K562 (cell line): ENCODE results near the gene ALAS2. TPM values are rescaled to one million over a fixed set of nuclear protein-coding genes. Genes with fewer than 3 reads are reported as not detected.

ENCODE experiments used
- ATAC-seq: fragments of 200-7000 bp; cut with Tn5 transposase; 3 replicates; pipeline ENCODE4 v1.9.1; 2020; ENCODE audit warnings: moderate library complexity
- BruUV-seq: library from RNA; stranded (reverse); fragments of 400-500 nt; replicated peaks from 2 replicates; lab custom pipeline; 2021; lab: Mats Ljungman, UMichigan
- CTCF ChIA-PET: fragments of 300-600 bp; formaldehyde crosslinking; extraction: SDS; loops from one replicate; lab custom pipeline; 2021; ENCODE audit warnings: low intra/inter-chr PET ratio; lab: Yijun Ruan, JAX
- POLR2A ChIA-PET: fragments of 300-600, 350-650 bp; sonication (Branson Sonifier 250); formaldehyde crosslinking; extraction: SDS; loops from one replicate; lab custom pipeline; 2021; ENCODE audit warnings: antibody characterized with exemption, inconsistent platforms; lab: Yijun Ruan, JAX
- DNase-seq, 4 experiments: peaks; one replicate each; pipeline versions ENCODE4 v3.0.0 to v3.0.0-alpha.2; 2011 to 2018; ENCODE audit warnings: low spot score in 3 of 4, mixed read lengths in 3 of 4; ENCODE audit errors: extremely low read depth in 1 of 4
- FAIRE-seq: peaks from 2 replicates; lab custom pipeline; 2011; peaks lifted over from hg19 to GRCh38; lab: Jason Lieb, UNC
- H2AFZ ChIP-seq: 2 replicates; pipeline ENCODE4 v1.6.0; 2011; ENCODE audit warnings: low read depth, low read length, control low read depth, inconsistent platforms
- H3K27ac ChIP-seq: fragments of 200-600 bp; 3 replicates; pipeline ENCODE4 v1.8.0; 2011; ENCODE audit warnings: low read depth, mild to moderate bottlenecking, control low read depth, inconsistent platforms, low read length, moderate library complexity, mixed read lengths; ENCODE audit errors: extremely low read depth
- H3K27me3 ChIP-seq, 2 experiments: fragments of 300-600 bp in 1 of 2; 2 replicates in 1 of 2; 3 replicates in 1 of 2; pipeline versions ENCODE4 v1.6.0 to v1.8.0; 2011; ENCODE audit warnings: inconsistent platforms in 2 of 2, low read length in 2 of 2, mild to moderate bottlenecking in 1 of 2, mixed read lengths in 1 of 2, moderate library complexity in 1 of 2; ENCODE audit not compliant: control insufficient read depth in 2 of 2, insufficient read depth in 2 of 2
- H3K36me3 ChIP-seq: fragments of 300-600 bp; 3 replicates; pipeline ENCODE4 v1.8.0; 2011; ENCODE audit warnings: mild to moderate bottlenecking, low read length, inconsistent platforms; ENCODE audit not compliant: control insufficient read depth, insufficient read depth
- H3K4me1 ChIP-seq, 2 experiments: fragments of 200-600 bp in 1 of 2; replicated peaks in 1 of 2; 2 replicates in 1 of 2; 3 replicates in 1 of 2; pipeline versions ENCODE4 v1.5.1 to v1.8.0; 2011; ENCODE audit warnings: inconsistent platforms in 2 of 2, low read length in 2 of 2, mild to moderate bottlenecking in 1 of 2, mixed read lengths in 1 of 2, moderate library complexity in 1 of 2; ENCODE audit not compliant: control insufficient read depth in 2 of 2, insufficient read depth in 2 of 2
- H3K4me2 ChIP-seq: 2 replicates; pipeline ENCODE4 v1.6.1; 2011; ENCODE audit warnings: low read length, control low read depth, inconsistent platforms, mixed read lengths; ENCODE audit not compliant: insufficient read depth
- H3K4me3 ChIP-seq: fragments of 200-600 bp; sonication (generic), shearing (Covaris generic); 2 replicates; pipeline ENCODE4 v1.5.1; 2016; ENCODE audit warnings: control low read depth, inconsistent platforms
- H3K79me2 ChIP-seq: fragments of 200-600 bp; 3 replicates; pipeline ENCODE4 v1.8.0; 2011; ENCODE audit warnings: low read length, inconsistent platforms; ENCODE audit not compliant: control insufficient read depth, insufficient read depth
- H3K9ac ChIP-seq, 2 experiments: 2 replicates each; pipeline versions ENCODE4 v1.6.0 to v1.6.1; 2011; ENCODE audit warnings: low read depth in 2 of 2, low read length in 2 of 2, control low read depth in 1 of 2, inconsistent platforms in 1 of 2, mild to moderate bottlenecking in 1 of 2, mixed read lengths in 1 of 2; ENCODE audit not compliant: insufficient read depth in 1 of 2
- H3K9me1 ChIP-seq: one replicate; pipeline ENCODE4 v1.6.0; 2011; ENCODE audit warnings: inconsistent platforms, mild to moderate bottlenecking, low read length, moderate library complexity; ENCODE audit not compliant: control insufficient read depth, insufficient read depth
- H3K9me3 ChIP-seq: replicated peaks from 2 replicates; pipeline ENCODE4 v1.5.1; 2011; ENCODE audit warnings: low read depth, low read length, inconsistent platforms; ENCODE audit not compliant: control insufficient read depth, insufficient read depth
- H4K20me1 ChIP-seq: replicated peaks from 2 replicates; pipeline ENCODE4 v1.6.1; 2011; ENCODE audit warnings: low read length, inconsistent platforms, mixed read lengths; ENCODE audit not compliant: control insufficient read depth, insufficient read depth
- CREBBP ChIP-seq: IDR thresholded peaks from one replicate; pipeline ENCODE4 v1.6.1; 2012; ENCODE audit warnings: low read depth, mild to moderate bottlenecking, control low read depth, inconsistent platforms, low read length
- E2F5 ChIP-seq: sonication (generic); formaldehyde crosslinking; IDR thresholded peaks from 2 replicates; pipeline ENCODE4 v1.8.0; 2022; ENCODE audit warnings: mild to moderate bottlenecking, missing genetic modification reagents
- MBD1 ChIP-seq: fragments of 250-450 bp; sonication (Bioruptor Pico); IDR thresholded peaks from 2 replicates; pipeline ENCODE4 v1.8.0; 2022; ENCODE audit warnings: inconsistent platforms
- NCOA2 ChIP-seq, 2 experiments: fragments of 450-650 bp; IDR thresholded peaks; 2 replicates each; pipeline ENCODE4 v1.6.1; 2018; ENCODE audit warnings: mild to moderate bottlenecking in 2 of 2, moderate library complexity in 1 of 2; ENCODE audit not compliant: partially characterized antibody in 2 of 2
- NCOR1 ChIP-seq: fragments of 450-650 bp; IDR thresholded peaks from 2 replicates; pipeline ENCODE4 v1.6.1; 2016; ENCODE audit warnings: mild to moderate bottlenecking, moderate library complexity
- SREBF1 ChIP-seq: fragments of 150-350 bp; IDR thresholded peaks from 2 replicates; pipeline ENCODE4 v1.6.1; 2014; ENCODE audit warnings: antibody characterized with exemption, low read depth, low read length, borderline replicate concordance
- XRCC4 ChIP-seq: IDR thresholded peaks from one replicate; pipeline ENCODE4 v1.6.1; 2011; ENCODE audit not compliant: insufficient read depth, insufficient read length; ENCODE audit errors: extremely low read depth
- ZNF143 ChIP-seq: sonication (generic); formaldehyde crosslinking; IDR thresholded peaks from 2 replicates; pipeline ENCODE4 v1.9.0; 2022; ENCODE audit warnings: mild to moderate bottlenecking, missing genetic modification reagents
- ZNF407 ChIP-seq: fragments of 450-650 bp; IDR thresholded peaks from 2 replicates; pipeline ENCODE4 v1.6.1; 2016; ENCODE audit warnings: low read depth
- WGBS: fragments of 100-300 bp; shearing (Covaris generic); methylation state at CpG from one replicate; pipeline ENCODE4 v1.1.6; 2016; ENCODE audit warnings: low coverage, mixed read lengths; ENCODE audit not compliant: insufficient coverage; ENCODE audit errors: missing lambda C conversion rate; 5-methylcytosine and 5-hydroxymethylcytosine counted together
- in situ Hi-C: fragments of 300-500 bp; cut with MboI; formaldehyde crosslinking; loops from 4 replicates; pipeline ENCODE4 v1.15.0; 2018; ENCODE audit warnings: inconsistent platforms, mixed read lengths
- intact Hi-C: fragments of 100-400 bp; cut with micrococcal nuclease; formaldehyde crosslinking; loops from 2 replicates; pipeline ENCODE4 v1.14.2; 2022
- polyA plus RNA-seq, 8 experiments: library from polyadenylated mRNA; depleted of rRNA in 4 of 8; stranded (reverse) in 5 of 8; unstranded in 3 of 8; fragments of >200 nt; fragmentation: Nextera tagmentation in 2 of 8; fragmentation: Illumina TruSeq in 1 of 8; extraction: Ambion mirVana in 2 of 8; extraction: Trizol in 1 of 8; gene quantifications; 2 replicates each; pipeline versions ENCODE4 v1.2.1 to v1.2.3, GENCODE V29; 2011 to 2014; ENCODE audit warnings: inconsistent platforms in 1 of 8, missing spikeins in 1 of 8
- total RNA-seq, 7 experiments: library from RNA; depleted of rRNA in 6 of 7; stranded (reverse); fragments of >200 nt in 6 of 7; fragmentation: Illumina TruSeq in 2 of 7; extraction: Trizol in 2 of 7; gene quantifications; 2 replicates each; pipeline versions ENCODE4 v1.2.1 to v1.2.3, GENCODE V29; 2011 to 2021; ENCODE audit warnings: low replicate concordance in 1 of 7
- TF ChIP-seq, protein P1 (sequence below): fragments of 450-650 bp; conservative IDR thresholded peaks from 2 replicates; pipeline ENCODE4 v1.6.1; 2016; ENCODE audit warnings: missing genetic modification characterization, low read depth, mild to moderate bottlenecking, control low read depth, missing compliant biosample characterization

ALAS2 gene
- total and polyA plus RNA-seq, 9 of the 15 experiments (the other 6 are each of a cell fraction or from before 2014, with no cell fraction given): 14.6 to 101 (median 33.4) TPM

DNA sequence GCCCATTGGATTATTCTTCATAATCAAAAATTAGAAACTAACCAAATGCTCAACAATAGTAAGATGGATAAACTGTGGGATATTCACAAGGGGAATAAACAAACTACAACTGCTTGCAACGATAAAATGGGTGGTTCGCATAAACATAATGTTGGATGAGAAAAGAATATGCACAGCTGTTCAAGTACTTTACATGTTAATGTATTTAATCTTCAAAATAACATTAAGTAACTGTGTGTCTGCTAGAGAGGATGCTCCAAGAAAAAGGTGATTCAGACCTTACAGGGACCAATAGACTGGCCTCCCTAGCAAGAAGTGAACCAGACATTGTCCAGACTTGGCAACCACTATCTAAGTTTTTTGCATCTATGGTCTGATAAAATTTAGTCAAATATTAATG, 39.1 kb downstream of the ALAS2 start:
- no peak overlapping the region for H2AFZ ChIP-seq
- H3K27me3 ChIP-seq: 0 out of 5 replicates have a peak, but pooled peaks cover 0 to 5% of the 10 kb centered on the region in 2 experiments
- peaks cover 0 to 17% of the 10 kb centered on the region in 2 experiments; a peak in 3 of 5 replicates for H3K4me1 ChIP-seq
- ChIA-PET CTCF (no interaction called here), POLR2A (no interaction called here)
- no peak overlapping the region for H3K4me2 ChIP-seq
- no peaks in the 10 kb centered on the region for H3K9me1 ChIP-seq
- no peaks in the 10 kb centered on the region for H4K20me1 ChIP-seq
- no peaks in the 10 kb centered on the region for H3K79me2 ChIP-seq
- H3K36me3 ChIP-seq: no peaks in the 10 kb centered on the region
- intact Hi-C loops (no loop called here), in situ Hi-C loops (no loop called here)
- WGBS: 71% methylated on average over 2 of the region's 2 CpGs
- H3K9me3 ChIP-seq: no peaks in the 10 kb centered on the region
- H3K9ac ChIP-seq: no peak overlapping the region
- DNase-seq (no peak), FAIRE-seq (no peak), ATAC-seq (no peak)
- no peak overlapping the region for H3K4me3 ChIP-seq
- H3K27ac ChIP-seq: no peak overlapping the region
- no TSS peak for BruUV-seq
- TF ChIP-seq ZNF143 (CRISPR knock-in tag) (no peak), SREBF1 (no peak), XRCC4 (no peak), NCOA2 (IDR thresholded peaks at IDR 0.05; ENCODE audit: partially characterized antibody in 2 of 2) (no peak), ZNF407 (no peak), CREBBP (no peak), MBD1 (CRISPR knock-in tag) (no peak), E2F5 (CRISPR knock-in tag) (no peak), NCOR1 (no peak)
- TF ChIP-seq, protein P1, sequence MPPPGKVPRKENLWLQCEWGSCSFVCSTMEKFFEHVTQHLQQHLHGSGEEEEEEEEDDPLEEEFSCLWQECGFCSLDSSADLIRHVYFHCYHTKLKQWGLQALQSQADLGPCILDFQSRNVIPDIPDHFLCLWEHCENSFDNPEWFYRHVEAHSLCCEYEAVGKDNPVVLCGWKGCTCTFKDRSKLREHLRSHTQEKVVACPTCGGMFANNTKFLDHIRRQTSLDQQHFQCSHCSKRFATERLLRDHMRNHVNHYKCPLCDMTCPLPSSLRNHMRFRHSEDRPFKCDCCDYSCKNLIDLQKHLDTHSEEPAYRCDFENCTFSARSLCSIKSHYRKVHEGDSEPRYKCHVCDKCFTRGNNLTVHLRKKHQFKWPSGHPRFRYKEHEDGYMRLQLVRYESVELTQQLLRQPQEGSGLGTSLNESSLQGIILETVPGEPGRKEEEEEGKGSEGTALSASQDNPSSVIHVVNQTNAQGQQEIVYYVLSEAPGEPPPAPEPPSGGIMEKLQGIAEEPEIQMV (tag): no peak
